KBM-7 (cell line): Measurements from ENCODE around the gene TRIM26.
A peak's percentile ranks its signal among the peaks of the same experiment; 100 is the strongest.

ENCODE experiments used
- DNase-seq: peaks from one replicate; pipeline ENCODE4 v3.0.0-alpha.2; 2015
- in situ Hi-C: fragments of 300-500 bp; cut with MboI; formaldehyde crosslinking; loops from 2 replicates; pipeline ENCODE4 v1.14.3; 2020; ENCODE audit warnings: low sequenced_read_pairs, low pct_unique_long_range_greater_than_20kb, mixed read lengths

TRIM26 gene

GRCh38 chr6:30211899-30212298, 1.3 kb downstream of the TRIM26 start:
- no peak for DNase-seq
- in situ Hi-C loops: no loop called here

GRCh38 chr6:30211306-30211705, 1.9 kb downstream of the TRIM26 start:
- in situ Hi-C loops: no loop called here
- DNase-seq: no peak

GRCh38 chr6:30207619-30208295, 5.4 kb downstream of the TRIM26 start:
- in situ Hi-C loops: no loop called here
- DNase-seq: no peak

GRCh38 chr6:30206799-30207618, 6.2 kb downstream of the TRIM26 start:
- no peak for DNase-seq
- in situ Hi-C loops: no loop called here

GRCh38 chr6:30206152-30206551, 7.1 kb downstream of the TRIM26 start:
- in situ Hi-C loops: no loop called here
- no peak for DNase-seq

GRCh38 chr6:30204116-30204515, 9.1 kb downstream of the TRIM26 start:
- DNase-seq: no peak
- in situ Hi-C loops: no loop called here

GRCh38 chr6:30202366-30202765, 10.8 kb downstream of the TRIM26 start:
- in situ Hi-C loops: no loop called here
- no peak for DNase-seq

GRCh38 chr6:30200551-30201281, 12.5 kb downstream of the TRIM26 start:
- in situ Hi-C loops: no loop called here
- DNase-seq: peak; percentile 88

- in situ Hi-C loops: no loop called here
- no peak for DNase-seq
These were observed 14.8 kb downstream of the TRIM26 start for GRCh38 chr6:30198166-30199084.

GRCh38 chr6:30196376-30196775, 16.8 kb downstream of the TRIM26 start:
- in situ Hi-C loops: no loop called here
- DNase-seq: no peak

GRCh38 chr6:30195951-30196350, 17.3 kb downstream of the TRIM26 start:
- in situ Hi-C loops: no loop called here
- DNase-seq: no peak

GRCh38 chr6:30194797-30195690, 18.2 kb downstream of the TRIM26 start:
- no peak for DNase-seq
- in situ Hi-C loops: no loop called here

- DNase-seq: no peak
- in situ Hi-C loops: no loop called here
These were observed 21.1 kb downstream of the TRIM26 start for GRCh38 chr6:30192076-30192475.

GRCh38 chr6:30188541-30188940, 24.7 kb downstream of the TRIM26 start:
- no peak for DNase-seq
- in situ Hi-C loops: no loop called here

GRCh38 chr6:30185846-30186484, 27.2 kb downstream of the TRIM26 start:
- in situ Hi-C loops: no loop called here
- DNase-seq: no peak

- in situ Hi-C loops: no loop called here
- no peak for DNase-seq
These were observed 28.7 kb downstream of the TRIM26 start for GRCh38 chr6:30184417-30185031.

- in situ Hi-C loops: no loop called here
- DNase-seq: no peak
These were observed 33.1 kb downstream of the TRIM26 start for GRCh38 chr6:30180145-30180544.
